H1 (cell line): Measurements from ENCODE around the gene PEX19. TPM values are rescaled to one million over a fixed set of nuclear protein-coding genes. Genes with fewer than 3 reads are reported as not detected.

Experiments used
- BRCA1 ChIP-seq: IDR thresholded peaks from 2 replicates; pipeline ENCODE4 v1.6.1; 2012; ENCODE audit warnings: low read depth, low read length, improper control_type of control experiment
- CHD1 ChIP-seq: IDR thresholded peaks from 2 replicates; pipeline ENCODE4 v1.6.1; 2012; ENCODE audit warnings: low read depth, low read length, improper control_type of control experiment
- CTCF ChIP-seq, 3 experiments: IDR thresholded peaks; 1 replicate in 2 of 3; 2 replicates in 1 of 3; pipeline versions ENCODE4 v1.5.1 to v1.6.1; 2011; ENCODE audit warnings: low read length in 3 of 3, mild to moderate bottlenecking in 3 of 3, inconsistent platforms in 2 of 3, low read depth in 1 of 3, moderate library complexity in 1 of 3; ENCODE audit not compliant: insufficient read depth in 1 of 3; ENCODE audit errors: control extremely low read depth in 1 of 3
- SIRT6 ChIP-seq: IDR thresholded peaks from one replicate; pipeline ENCODE4 v1.7.1; 2012; ENCODE audit warnings: low read length, inconsistent platforms
- polyA plus RNA-seq, 7 experiments: library from polyadenylated mRNA; depleted of rRNA in 3 of 7; stranded (reverse) in 5 of 7; unstranded in 2 of 7; fragments of >200 nt in 5 of 7; fragments of 200-250 nt in 2 of 7; gene quantifications; 1 replicate in 5 of 7; 2 replicates in 1 of 7; 4 replicates in 1 of 7; pipeline versions ENCODE4 v1.2.1 to v1.2.3, GENCODE V29; 2011 to 2013; ENCODE audit warnings: missing spikeins in 2 of 7, mixed read lengths in 2 of 7
- total RNA-seq: library from RNA; stranded (reverse); fragmentation: NEBNext Ultra II Directional; extraction: Animal tissue kit (Norgen Biotek cat#: 25700); gene quantifications from 2 replicates; pipeline ENCODE4 v1.2.1, GENCODE V29; 2021

Gene PEX19
- total and polyA plus RNA-seq, 2 of the 8 experiments (the other 6 are each of a cell fraction or from before 2014, with no cell fraction given) = 50.4 to 80.2 TPM

- TF ChIP-seq CTCF (IDR thresholded peaks at IDR 0.05; ENCODE audit: control extremely low read depth in 1 of 3, insufficient read depth in 1 of 3, low read depth in 1 of 3, low read length in 3 of 3) = no peak
- no peak for TF ChIP-seq CHD1
- TF ChIP-seq SIRT6 = no peak
- no peak for TF ChIP-seq BRCA1
These were observed 40.3 kb upstream of the PEX19 start (continued) for GRCh38 chr1:160325252-160325651.
